Activated CD4-positive, CD25-positive, alpha-beta regulatory T cell treated with anti-CD3 and anti-CD28 coated beads, Interleukin-2, amount 50 U/mL, for 72 hours (primary cell): ENCODE measurements around the gene PROX1.

Experiments used
- DNase-seq: peaks from one replicate; pipeline ENCODE4 v3.0.0; 2021

The PROX1 gene

DNA sequence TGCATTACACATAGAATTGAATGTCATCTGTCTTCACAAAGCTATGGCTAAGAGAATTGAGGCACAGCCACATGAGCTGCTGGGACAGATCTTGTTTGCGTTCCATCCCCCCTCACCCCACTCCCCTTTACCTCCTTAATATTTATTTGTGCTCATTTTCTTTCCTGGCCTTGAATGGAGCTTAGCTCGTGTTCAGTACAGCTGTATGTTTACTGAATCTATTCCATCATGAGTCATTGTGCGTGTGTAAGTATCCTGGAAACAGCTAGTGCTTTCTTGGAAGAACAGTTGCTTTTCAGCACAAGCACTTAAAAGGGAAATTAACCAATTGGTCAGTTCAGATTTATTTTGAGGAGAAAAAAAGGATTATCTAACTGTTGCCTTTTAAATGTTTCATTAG is 14.7 kb downstream of the PROX1 start:
- no peak for DNase-seq

GRCh38 chr1:214003233-214003632 is 15.5 kb downstream of the PROX1 start:
- DNase-seq = no peak

GRCh38 chr1:214004014-214004413 is 16.2 kb downstream of the PROX1 start:
- no peak for DNase-seq

DNA sequence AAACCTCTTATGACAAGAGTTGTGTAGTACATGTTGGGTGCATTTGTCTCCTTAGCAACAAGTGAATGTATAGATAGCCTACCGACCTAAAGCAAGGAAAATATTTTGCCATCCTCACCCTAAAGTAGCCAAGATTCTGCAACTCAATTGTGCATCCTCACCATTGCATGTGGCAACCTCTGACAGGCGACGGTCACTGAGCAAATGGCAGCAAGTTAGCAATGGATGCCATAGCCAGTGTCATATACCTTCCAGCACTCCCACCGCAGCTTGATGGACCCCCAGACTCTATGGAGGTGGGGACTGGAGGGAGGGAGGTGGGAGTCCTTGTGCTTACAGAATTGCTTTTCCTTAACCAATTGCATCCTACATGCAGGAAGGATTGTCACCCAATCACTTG is 17.0 kb downstream of the PROX1 start:
- no peak for DNase-seq

GRCh38 chr1:214005708-214006107 is 17.9 kb downstream of the PROX1 start:
- DNase-seq = no peak

GRCh38 chr1:214006845-214007244 is 19.1 kb downstream of the PROX1 start:
- no peak for DNase-seq

DNA sequence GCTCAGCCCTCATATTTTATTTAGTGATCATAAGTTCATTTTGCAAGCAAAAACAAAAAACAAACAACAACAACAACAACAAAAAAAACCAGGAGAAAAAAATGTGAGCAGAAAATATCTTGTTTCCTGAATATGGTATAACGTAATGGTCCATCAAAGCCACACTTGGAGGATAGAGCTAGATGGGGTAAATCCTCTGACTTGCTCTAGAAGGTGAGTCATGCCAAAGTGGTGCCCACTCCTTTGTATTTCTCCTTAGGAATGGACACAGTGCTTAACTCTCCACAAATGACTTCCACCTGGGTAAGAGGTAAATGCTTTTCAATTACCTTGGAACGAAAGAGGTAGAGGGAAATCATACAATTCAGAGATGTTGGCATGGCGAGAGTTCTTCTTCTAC is 20.6 kb downstream of the PROX1 start:
- DNase-seq = no peak

GRCh38 chr1:214008791-214009422 is 21.1 kb downstream of the PROX1 start:
- DNase-seq = no peak

GRCh38 chr1:214009423-214010196 is 21.8 kb downstream of the PROX1 start:
- DNase-seq = no peak

DNA sequence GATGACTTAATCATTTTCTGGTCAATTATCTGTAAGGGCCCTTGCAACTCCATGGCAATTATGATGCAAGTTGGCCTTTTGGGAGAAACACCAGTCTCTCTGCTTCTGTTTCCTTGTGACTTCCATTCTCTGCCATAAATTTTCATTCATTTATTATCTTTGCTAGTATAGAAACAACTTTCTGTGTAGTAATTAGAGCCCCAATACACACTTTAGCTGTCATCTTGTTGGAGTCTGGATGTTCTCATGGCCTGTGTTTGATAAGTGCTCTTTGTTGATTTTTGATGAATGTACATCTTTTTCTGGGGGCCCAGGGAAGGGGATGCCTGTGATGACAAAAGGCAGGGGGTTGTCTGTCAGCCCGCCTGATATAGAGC is 22.4 kb downstream of the PROX1 start:
- DNase-seq = no peak

GRCh38 chr1:214010717-214011116 is 22.9 kb downstream of the PROX1 start:
- no peak for DNase-seq

GRCh38 chr1:214012418-214012817 is 24.6 kb downstream of the PROX1 start:
- no peak for DNase-seq

GRCh38 chr1:214013614-214014377 is 26.0 kb downstream of the PROX1 start:
- DNase-seq = no peak

DNA sequence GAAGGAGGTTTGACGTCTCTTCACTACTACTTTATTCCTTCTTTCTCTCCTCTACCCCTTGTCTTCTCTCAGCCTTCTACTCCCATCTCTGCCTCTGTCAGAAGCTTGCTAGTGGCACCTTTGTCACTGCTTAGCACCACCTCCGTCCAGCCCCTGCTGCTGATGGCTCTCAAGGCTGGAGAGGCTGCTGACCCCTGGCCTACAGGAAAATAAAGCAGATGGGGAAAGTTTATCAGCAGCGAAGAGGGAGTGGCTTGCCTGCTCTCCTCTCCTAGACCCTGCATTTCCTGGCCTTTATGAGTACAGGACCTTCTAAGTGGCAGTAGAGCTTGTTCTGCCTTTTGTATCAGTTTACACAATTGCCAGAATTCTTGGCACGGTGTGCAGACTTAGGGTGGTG is 27.0 kb downstream of the PROX1 start:
- no peak for DNase-seq

DNA sequence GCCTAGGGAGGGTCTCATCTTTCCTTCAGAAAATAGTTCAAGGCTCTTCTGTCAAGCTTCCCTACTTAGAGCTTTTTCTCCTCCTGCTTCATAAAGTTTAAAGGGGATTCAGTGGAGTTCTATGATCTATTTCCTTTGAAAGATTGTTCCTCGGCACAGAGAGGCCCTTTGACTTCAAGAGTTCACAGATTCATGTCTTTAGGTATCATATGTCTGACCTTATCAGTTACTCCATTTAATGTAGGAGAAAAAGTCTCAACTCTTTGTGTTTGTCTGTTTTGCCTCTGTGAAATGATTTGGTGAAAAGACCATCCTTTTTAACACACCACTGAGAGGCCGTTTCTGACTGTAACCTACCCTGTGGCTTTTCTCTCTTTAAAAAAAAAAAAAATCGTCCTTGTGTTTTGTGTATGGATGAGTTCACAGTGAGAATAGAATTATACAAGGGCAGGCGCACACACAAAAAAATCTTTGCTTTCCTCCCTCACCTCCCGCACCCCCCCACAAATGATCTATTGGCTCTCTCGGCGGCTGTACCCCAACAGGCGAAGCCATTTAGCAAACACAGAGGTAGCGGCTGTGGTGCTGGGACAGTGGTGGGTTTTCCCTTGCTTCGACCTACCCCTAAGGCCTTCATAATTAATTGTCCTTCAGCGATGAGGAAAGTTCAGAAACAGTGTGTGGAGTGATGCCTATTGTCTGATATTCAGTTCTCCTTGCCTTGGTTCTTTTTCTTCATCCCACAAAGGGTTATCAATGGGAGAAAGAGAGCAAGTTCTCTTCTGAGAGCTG is 29.6 kb downstream of the PROX1 start:
- DNase-seq = no peak

DNA sequence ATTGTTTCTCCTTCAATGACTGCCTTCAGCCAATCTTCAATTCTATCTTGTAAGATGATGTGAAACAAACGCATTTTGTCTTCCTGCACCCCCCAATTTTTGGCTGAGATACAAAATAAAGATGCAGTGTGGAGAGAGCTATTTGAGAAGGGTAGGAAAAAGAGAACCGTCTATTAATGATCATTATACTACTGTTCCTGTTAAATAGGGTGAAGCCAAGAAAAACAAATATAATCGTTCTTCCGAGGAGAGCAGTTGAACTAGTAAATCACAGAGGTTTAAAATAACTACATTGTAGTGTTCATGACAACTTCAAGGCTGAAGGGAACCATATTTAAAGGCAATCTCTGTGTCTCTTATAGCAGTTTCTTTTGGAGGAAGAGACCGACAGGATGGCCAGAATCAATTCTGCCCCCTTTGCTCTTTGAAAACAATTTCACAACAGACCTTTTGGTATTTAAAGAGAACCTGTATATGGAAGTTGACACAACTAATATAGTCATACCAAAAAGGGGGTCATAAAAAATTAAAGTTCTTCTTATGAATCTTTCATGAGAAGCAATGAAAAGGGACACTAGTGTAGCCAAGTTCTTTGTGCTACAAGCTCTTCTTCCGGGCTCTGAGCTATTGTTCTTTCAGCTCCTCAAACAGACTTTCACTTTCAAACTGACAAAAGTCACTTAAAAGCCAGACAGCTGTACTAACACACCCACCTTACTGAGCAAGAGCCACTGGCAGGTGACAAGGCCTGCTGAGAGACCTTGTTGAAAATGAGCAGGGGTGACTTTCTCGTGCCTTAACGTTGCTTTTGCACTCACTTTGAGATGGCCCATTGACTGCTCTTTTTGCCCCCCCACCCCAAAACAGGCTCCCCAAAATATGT is 30.9 kb downstream of the PROX1 start:
- DNase-seq = no peak

DNA sequence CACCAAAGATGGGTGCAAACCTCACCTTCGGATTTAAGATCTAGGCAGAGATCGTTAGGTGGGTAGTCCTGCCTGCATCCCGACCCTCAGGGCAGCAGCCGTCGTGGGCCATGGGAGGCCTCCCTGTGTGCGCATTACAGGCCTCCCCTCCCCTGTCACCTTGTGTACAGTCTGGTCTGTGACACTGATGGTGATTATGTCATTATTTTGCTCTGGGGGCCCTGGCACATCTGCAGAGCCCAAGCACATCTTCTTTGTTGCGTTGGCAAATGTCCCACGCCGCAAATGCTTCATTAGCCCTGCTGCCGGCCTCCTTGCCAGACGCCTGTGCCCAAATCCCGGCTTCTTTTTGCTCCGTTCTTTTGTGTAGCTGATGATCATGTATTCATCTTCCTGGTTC is 31.7 kb downstream of the PROX1 start:
- no peak for DNase-seq

DNA sequence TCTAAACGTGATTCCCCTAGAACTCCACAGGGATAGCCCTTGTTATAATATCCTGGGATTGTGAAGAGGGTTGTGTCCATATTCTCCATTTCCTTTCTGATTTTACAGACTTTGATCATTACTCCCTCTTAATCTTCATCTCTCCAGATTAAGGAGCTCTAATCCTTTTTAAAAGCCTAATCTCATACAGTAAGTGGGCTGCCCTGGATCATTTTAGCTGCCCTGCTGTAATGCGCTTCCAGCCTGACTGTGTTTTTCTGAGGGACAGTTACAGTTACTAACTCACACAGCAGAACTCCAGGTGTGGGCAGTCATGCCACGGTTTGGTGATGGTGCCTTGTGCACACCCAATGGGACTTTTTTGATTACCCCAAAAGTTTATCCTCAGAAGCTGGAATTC is 33.5 kb downstream of the PROX1 start:
- DNase-seq = no peak

DNA sequence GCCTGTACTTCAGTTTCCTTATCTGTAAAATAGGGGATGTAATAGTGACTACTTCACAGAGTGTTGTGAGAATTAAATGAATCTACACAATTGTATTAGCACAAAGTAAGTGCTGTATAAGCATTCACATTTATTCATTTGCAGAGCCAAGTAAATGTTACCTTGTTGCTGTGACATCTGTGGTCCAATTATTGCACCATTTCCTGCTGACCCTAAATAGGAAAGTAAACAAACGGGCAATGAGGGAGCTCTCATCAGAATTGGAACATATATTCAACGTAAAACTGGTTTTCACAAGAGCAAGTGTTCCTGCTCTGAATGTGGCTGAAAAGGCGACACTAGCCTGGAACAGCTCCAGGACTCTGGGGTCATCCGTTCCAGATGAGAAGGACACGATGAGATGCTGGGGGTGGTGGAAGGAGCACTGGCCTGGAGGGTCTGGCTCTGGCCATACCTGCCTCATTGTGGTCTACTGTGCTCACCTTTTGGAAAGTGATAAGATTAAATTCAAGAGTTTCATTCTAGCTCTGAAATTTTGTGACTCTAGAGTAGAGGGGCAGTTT is 34.5 kb downstream of the PROX1 start:
- no peak for DNase-seq

- DNase-seq = no peak
Observed at GRCh38 chr1:214022810-214023425, 35.1 kb downstream of the PROX1 start.

GRCh38 chr1:214026985-214027384 is 39.2 kb downstream of the PROX1 start:
- no peak for DNase-seq
